Astrocyte (in vitro differentiated cells and primary cell): ENCODE results near the gene MYO16. TPM values are rescaled to one million over a fixed set of nuclear protein-coding genes. Genes with fewer than 3 reads are reported as not detected.

Experiments used
- DNase-seq: peaks from one replicate; pipeline ENCODE4 v3.0.0-alpha.2; 2010; ENCODE audit warnings: low read depth
- FAIRE-seq: peaks from 2 replicates; lab custom pipeline; 2011; peaks lifted over from hg19 to GRCh38; lab: Jason Lieb, UNC
- H2AFZ ChIP-seq: 2 replicates; pipeline ENCODE4 v1.6.0; 2012; ENCODE audit warnings: low read depth, low read length, inconsistent platforms
- H3K27ac ChIP-seq: 2 replicates; pipeline ENCODE4 v1.5.1; 2011; ENCODE audit warnings: low read depth, low read length, inconsistent platforms
- H3K27me3 ChIP-seq: 2 replicates; pipeline ENCODE4 v1.6.0; 2011; ENCODE audit warnings: low read length, inconsistent platforms; ENCODE audit not compliant: insufficient read depth
- H3K36me3 ChIP-seq: 2 replicates; pipeline ENCODE4 v1.5.1; 2011; ENCODE audit warnings: low read length, inconsistent platforms; ENCODE audit not compliant: insufficient read depth
- H3K4me1 ChIP-seq: 2 replicates; pipeline ENCODE4 v1.5.1; 2011; ENCODE audit warnings: low read length, inconsistent platforms; ENCODE audit not compliant: insufficient read depth
- H3K4me2 ChIP-seq: 2 replicates; pipeline ENCODE4 v1.6.0; 2012; ENCODE audit warnings: low read length, inconsistent platforms
- H3K4me3 ChIP-seq: 2 replicates; pipeline ENCODE4 v1.5.1; 2011; ENCODE audit warnings: low read depth, mild to moderate bottlenecking, low read length, inconsistent platforms; ENCODE audit not compliant: insufficient read depth
- H3K79me2 ChIP-seq: 2 replicates; pipeline ENCODE4 v1.6.0; 2012; ENCODE audit warnings: mild to moderate bottlenecking, low read length, inconsistent platforms; ENCODE audit not compliant: insufficient read depth
- H3K9ac ChIP-seq: 2 replicates; pipeline ENCODE4 v1.6.0; 2012; ENCODE audit warnings: mild to moderate bottlenecking, low read length, inconsistent platforms
- H3K9me3 ChIP-seq: 2 replicates; pipeline ENCODE4 v1.5.1; 2012; ENCODE audit warnings: low read depth, mild to moderate bottlenecking, low read length, inconsistent platforms; ENCODE audit not compliant: insufficient read depth
- H4K20me1 ChIP-seq: 2 replicates; pipeline ENCODE4 v1.6.0; 2012; ENCODE audit warnings: low read length, inconsistent platforms; ENCODE audit not compliant: insufficient read depth
- H3K27ac Mint-ChIP-seq: one replicate; pipeline ENCODE4 v1.8.0; 2021; ENCODE audit warnings: mild to moderate bottlenecking, mixed read lengths; ENCODE audit not compliant: unreplicated experiment
- H3K27me3 Mint-ChIP-seq: one replicate; pipeline ENCODE4 v1.8.0; 2021; ENCODE audit warnings: low read depth, mixed read lengths; ENCODE audit not compliant: unreplicated experiment
- H3K36me3 Mint-ChIP-seq: one replicate; pipeline ENCODE4 v1.8.0; 2021; ENCODE audit warnings: low read depth, mixed read lengths; ENCODE audit not compliant: unreplicated experiment
- H3K4me1 Mint-ChIP-seq: one replicate; pipeline ENCODE4 v1.8.0; 2021; ENCODE audit warnings: low read depth, mixed read lengths; ENCODE audit not compliant: unreplicated experiment
- H3K4me3 Mint-ChIP-seq: one replicate; pipeline ENCODE4 v1.8.0; 2021; ENCODE audit warnings: mild to moderate bottlenecking, moderate library complexity, mixed read lengths; ENCODE audit not compliant: unreplicated experiment
- H3K9me3 Mint-ChIP-seq: one replicate; pipeline ENCODE4 v1.8.0; 2021; ENCODE audit warnings: mild to moderate bottlenecking, mixed read lengths; ENCODE audit not compliant: unreplicated experiment
- EZH2 ChIP-seq: IDR thresholded peaks from 2 replicates; pipeline ENCODE4 v1.6.1; 2012; ENCODE audit warnings: mild to moderate bottlenecking, low read length, inconsistent platforms; ENCODE audit not compliant: insufficient read depth
- total RNA-seq: library from RNA; stranded (reverse); gene quantifications from 2 replicates; pipeline ENCODE4 v1.2.1, GENCODE V29; 2021
- TF ChIP-seq, protein P1 (sequence below): IDR thresholded peaks from 2 replicates; pipeline ENCODE4 v1.5.1; 2011; ENCODE audit warnings: low read depth, mild to moderate bottlenecking, inconsistent platforms, low read length, moderate library complexity; ENCODE audit not compliant: insufficient read depth

The MYO16 gene
- total RNA-seq, 1 donor from 2014 or later, result 0.14 TPM

DNA sequence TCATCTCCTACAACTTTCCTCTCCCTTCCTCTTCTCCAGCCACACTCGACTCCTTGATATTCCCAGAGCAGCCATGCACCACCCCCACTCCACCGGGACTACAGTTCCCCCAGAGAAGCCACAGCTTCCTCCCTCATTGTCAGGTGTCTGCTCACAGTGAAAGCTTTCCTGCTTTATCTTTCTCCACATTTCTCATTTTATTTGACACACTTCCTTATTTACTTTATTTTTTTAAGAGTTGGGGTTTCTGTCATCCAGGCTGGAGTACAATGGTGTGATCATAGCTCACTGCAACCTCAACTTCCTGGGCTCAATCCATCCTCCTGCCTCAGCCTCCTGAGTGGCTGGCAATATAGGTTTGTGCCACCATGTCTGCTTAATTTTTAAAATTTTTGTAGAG is 464.6 kb downstream of the MYO16 start:
- no peaks in the 10 kb centered on the region for H3K9me3 ChIP-seq
- no peak overlapping the region for H3K27ac Mint-ChIP-seq
- no peak overlapping the region for H2AFZ ChIP-seq
- no peaks in the 10 kb centered on the region for H3K36me3 Mint-ChIP-seq
- H4K20me1 ChIP-seq, result no peaks in the 10 kb centered on the region
- no peak for TF ChIP-seq EZH2
- TF ChIP-seq, protein P1, sequence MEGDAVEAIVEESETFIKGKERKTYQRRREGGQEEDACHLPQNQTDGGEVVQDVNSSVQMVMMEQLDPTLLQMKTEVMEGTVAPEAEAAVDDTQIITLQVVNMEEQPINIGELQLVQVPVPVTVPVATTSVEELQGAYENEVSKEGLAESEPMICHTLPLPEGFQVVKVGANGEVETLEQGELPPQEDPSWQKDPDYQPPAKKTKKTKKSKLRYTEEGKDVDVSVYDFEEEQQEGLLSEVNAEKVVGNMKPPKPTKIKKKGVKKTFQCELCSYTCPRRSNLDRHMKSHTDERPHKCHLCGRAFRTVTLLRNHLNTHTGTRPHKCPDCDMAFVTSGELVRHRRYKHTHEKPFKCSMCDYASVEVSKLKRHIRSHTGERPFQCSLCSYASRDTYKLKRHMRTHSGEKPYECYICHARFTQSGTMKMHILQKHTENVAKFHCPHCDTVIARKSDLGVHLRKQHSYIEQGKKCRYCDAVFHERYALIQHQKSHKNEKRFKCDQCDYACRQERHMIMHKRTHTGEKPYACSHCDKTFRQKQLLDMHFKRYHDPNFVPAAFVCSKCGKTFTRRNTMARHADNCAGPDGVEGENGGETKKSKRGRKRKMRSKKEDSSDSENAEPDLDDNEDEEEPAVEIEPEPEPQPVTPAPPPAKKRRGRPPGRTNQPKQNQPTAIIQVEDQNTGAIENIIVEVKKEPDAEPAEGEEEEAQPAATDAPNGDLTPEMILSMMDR, result no peak
- FAIRE-seq (no peak), DNase-seq (no peak)
- H3K4me3 Mint-ChIP-seq, result no peak overlapping the region
- no peak overlapping the region for H3K4me2 ChIP-seq
- no peaks in the 10 kb centered on the region for H3K27me3 ChIP-seq
- H3K4me1 ChIP-seq, result no peaks in the 10 kb centered on the region
- no peaks in the 10 kb centered on the region for H3K36me3 ChIP-seq
- peaks cover 9% of the 10 kb centered on the region for H3K27me3 Mint-ChIP-seq
- H3K4me1 Mint-ChIP-seq, result no peaks in the 10 kb centered on the region
- no peak overlapping the region for H3K9ac ChIP-seq
- H3K79me2 ChIP-seq, result no peaks in the 10 kb centered on the region
- no peak overlapping the region for H3K4me3 ChIP-seq
- H3K27ac ChIP-seq, result no peak overlapping the region
- peaks cover 4% of the 10 kb centered on the region for H3K9me3 Mint-ChIP-seq

DNA sequence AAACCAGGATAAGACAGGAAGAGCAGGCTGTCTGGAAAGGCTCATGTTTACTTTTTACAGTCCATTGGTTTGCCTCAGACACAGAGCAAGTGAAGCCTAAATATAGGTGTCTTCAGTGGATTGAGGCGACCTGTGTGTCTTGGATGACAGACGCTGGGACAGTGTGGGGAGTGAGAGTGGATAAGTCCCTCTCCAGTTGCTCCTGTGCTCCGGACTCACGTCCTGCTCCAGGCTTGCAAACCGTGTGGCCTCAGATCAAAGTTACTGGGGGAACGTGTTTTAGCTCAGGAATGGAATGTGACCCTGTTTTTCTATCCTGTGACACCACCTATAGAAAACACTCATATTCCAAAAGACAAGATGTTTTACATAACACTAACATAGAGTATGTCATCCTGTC is 465.7 kb downstream of the MYO16 start:
- no peak for DNase-seq
- TF ChIP-seq EZH2, result no peak
- TF ChIP-seq, protein P1, result no peak
- no peak overlapping the region for H3K27ac Mint-ChIP-seq
- Histone ChIP-seq H3K9me3 (no peaks in the 10 kb centered on the region), H3K4me2 (no peak overlapping the region), H4K20me1 (no peaks in the 10 kb centered on the region), H3K4me3 (no peak overlapping the region), H3K27me3 (no peaks in the 10 kb centered on the region), H3K79me2 (no peaks in the 10 kb centered on the region), H3K9ac (no peak overlapping the region), H3K27ac (no peak overlapping the region), H3K36me3 (no peaks in the 10 kb centered on the region), H2AFZ (no peak overlapping the region), H3K4me1 (no peaks in the 10 kb centered on the region)
- no peak for FAIRE-seq
- no peak overlapping the region for H3K4me3 Mint-ChIP-seq
- H3K4me1 Mint-ChIP-seq, result no peaks in the 10 kb centered on the region
- H3K27me3 Mint-ChIP-seq, result peaks cover 5% of the 10 kb centered on the region
- peaks cover 6% of the 10 kb centered on the region for H3K9me3 Mint-ChIP-seq
- H3K36me3 Mint-ChIP-seq, result no peaks in the 10 kb centered on the region

DNA sequence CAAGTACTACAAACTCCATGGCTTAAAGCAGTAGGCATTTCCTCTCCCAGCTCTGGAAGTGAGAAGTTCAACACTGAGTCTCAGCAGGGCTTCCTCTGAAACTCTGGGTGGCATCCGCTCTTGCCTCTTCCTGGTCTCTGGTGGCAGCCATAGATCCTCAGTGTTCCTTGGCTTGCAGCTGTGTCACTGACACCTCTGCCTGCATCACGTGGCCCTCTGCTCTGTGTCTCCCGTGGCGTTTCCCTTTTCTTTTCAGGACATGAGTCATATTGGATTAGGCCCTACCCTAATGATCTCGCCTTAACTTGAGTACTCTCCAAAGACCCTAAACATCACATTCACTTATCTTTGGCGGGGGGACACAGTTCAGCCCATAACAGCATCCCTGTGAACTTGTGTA is 466.7 kb downstream of the MYO16 start:
- Histone ChIP-seq H3K9ac (no peak overlapping the region), H3K36me3 (no peaks in the 10 kb centered on the region), H3K79me2 (no peaks in the 10 kb centered on the region), H3K27me3 (no peaks in the 10 kb centered on the region), H4K20me1 (no peaks in the 10 kb centered on the region), H2AFZ (no peak overlapping the region), H3K4me3 (no peak overlapping the region), H3K4me1 (peaks cover 5% of the 10 kb centered on the region), H3K27ac (no peak overlapping the region), H3K9me3 (no peaks in the 10 kb centered on the region), H3K4me2 (no peak overlapping the region)
- Mint-ChIP-seq H3K4me1 (no peaks in the 10 kb centered on the region), H3K27me3 (no peaks in the 10 kb centered on the region), H3K27ac (no peak overlapping the region), H3K36me3 (no peaks in the 10 kb centered on the region), H3K4me3 (no peak overlapping the region), H3K9me3 (peaks cover 6% of the 10 kb centered on the region)
- DNase-seq (no peak), FAIRE-seq (no peak)
- no peak for TF ChIP-seq EZH2
- TF ChIP-seq, protein P1, result no peak
